Measurements from ENCODE around the gene NXN. TPM values are rescaled to one million over a fixed set of nuclear protein-coding genes. Genes with fewer than 3 reads are reported as not detected.
A peak's percentile ranks its signal among the peaks of the same experiment; 100 is the strongest.
"Not testable (repeated sequence)": the region's sequence is repeated elsewhere in the genome, so short reads cannot be mapped to it uniquely, and the experiment has no call there.

NXN gene
- total RNA-seq, 1 experiment from 2014 or later: not detected

DNA sequence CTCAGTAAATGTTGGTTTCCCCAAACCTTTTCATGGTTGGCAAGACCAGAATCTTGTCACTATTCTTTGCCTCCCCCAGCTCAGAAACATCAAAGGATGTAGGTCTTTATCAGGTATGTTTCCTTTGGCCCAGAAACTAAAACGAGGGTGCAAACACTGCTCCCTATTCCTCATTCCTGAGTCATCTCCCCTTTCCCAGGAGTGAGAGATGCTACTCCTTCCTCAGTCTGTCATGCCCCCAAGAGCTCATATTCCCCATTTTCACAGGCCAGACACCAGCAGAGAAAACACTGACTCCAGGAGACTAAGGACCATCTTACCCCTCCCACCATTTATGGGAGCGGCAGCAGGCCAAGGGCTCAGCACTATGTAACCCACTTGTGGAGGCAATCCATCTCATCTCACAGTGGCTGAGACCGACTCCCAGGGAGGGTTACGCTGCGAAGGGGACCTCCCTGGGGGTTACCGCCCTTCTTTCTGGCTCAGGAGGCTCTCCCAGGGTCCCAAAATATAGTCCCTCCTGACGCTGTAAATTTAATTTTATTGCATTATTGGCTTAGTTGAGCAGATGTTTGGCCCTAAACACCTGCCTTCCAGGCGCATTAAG lies 229.0 kb downstream of the NXN start:
- H3K9ac ChIP-seq (ENCODE audit: low read length): peak overlapping the region; percentile 97
- no peaks in the 10 kb centered on the region for H3K9me2 ChIP-seq (replicated peaks; ENCODE audit: insufficient read depth, low read length)
- peaks cover 15% of the 10 kb centered on the region for H3K9me3 ChIP-seq (ENCODE audit: low read length)
- no peak overlapping the region for H3K27ac ChIP-seq (ENCODE audit: low read length)
- H3K4me3 ChIP-seq (ENCODE audit: low read length): peak overlapping the region; percentile 89
- H2AFZ ChIP-seq (ENCODE audit: low read length): no peak overlapping the region
- H3K27me3 ChIP-seq (ENCODE audit: low read length): no peaks in the 10 kb centered on the region
- peak overlapping the region; percentile 95 for H3K4me2 ChIP-seq (ENCODE audit: low read depth, low read length, poor library complexity, severe bottlenecking)
- peaks cover 46% of the 10 kb centered on the region for H3K36me3 ChIP-seq (ENCODE audit: insufficient read depth, low read length)
- peaks cover 59% of the 10 kb centered on the region for H3K79me2 ChIP-seq (ENCODE audit: low read length)
- 0 out of 2 replicates have a peak, but pooled peaks cover 9% of the 10 kb centered on the region for H4K20me1 ChIP-seq (ENCODE audit: insufficient read depth, low read depth, low read length)
- H3K4me1 ChIP-seq (ENCODE audit: low read length): peaks cover 18% of the 10 kb centered on the region
- DNase-seq: no peak

DNA sequence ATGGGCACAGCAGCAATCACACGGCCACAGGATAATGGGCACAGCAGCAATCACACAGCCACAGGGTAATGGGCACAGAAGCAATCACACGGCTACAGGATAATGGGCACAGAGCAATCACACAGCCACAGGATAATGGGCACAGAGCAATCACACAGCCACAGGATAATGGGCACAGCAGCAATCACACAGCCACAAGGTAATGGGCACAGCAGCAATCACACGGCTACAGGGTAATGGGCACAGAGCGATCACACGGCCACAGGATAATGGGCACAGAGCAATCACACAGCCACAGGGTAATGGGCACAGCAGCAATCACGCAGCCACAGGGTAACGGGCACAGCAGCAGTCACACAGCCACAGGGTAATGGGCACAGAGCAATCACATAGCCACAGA lies 230.2 kb downstream of the NXN start:
- peaks cover 18% of the 10 kb centered on the region for H3K4me1 ChIP-seq (ENCODE audit: low read length)
- not testable (repeated sequence) for H4K20me1 ChIP-seq (ENCODE audit: insufficient read depth, low read depth, low read length); H2AFZ ChIP-seq (ENCODE audit: low read length); H3K9me2 ChIP-seq (replicated peaks; ENCODE audit: insufficient read depth, low read length); DNase-seq; H3K9ac ChIP-seq (ENCODE audit: low read length); H3K27me3 ChIP-seq (ENCODE audit: low read length); H3K4me2 ChIP-seq (ENCODE audit: low read depth, low read length, poor library complexity, severe bottlenecking); H3K4me3 ChIP-seq (ENCODE audit: low read length); H3K27ac ChIP-seq (ENCODE audit: low read length)
- H3K79me2 ChIP-seq (ENCODE audit: low read length): peaks cover 71% of the 10 kb centered on the region
- H3K36me3 ChIP-seq (ENCODE audit: insufficient read depth, low read length): peaks cover 57% of the 10 kb centered on the region
- peaks cover 15% of the 10 kb centered on the region for H3K9me3 ChIP-seq (ENCODE audit: low read length)

Small RNAs within 50 kb of the gene (small RNA-seq; reads per million reads assigned to genes)
- gene MIR3183: 0.12 reads per million

Other genes with a start within 250 kb of the NXN start
- 25.8 and 27.4 TPM in 2 replicates for gene TLCD3A, start 247.2 kb downstream of the NXN start, total RNA-seq (2014; rRNA removed; shearing (Covaris generic); ENCODE audit: low replicate concordance)
- 20.2 and 31.1 TPM in 2 replicates for gene GEMIN4, start 227.5 kb downstream of the NXN start, total RNA-seq (2014; rRNA removed; shearing (Covaris generic); ENCODE audit: low replicate concordance)
- 44.0 and 46.2 TPM in 2 replicates for gene GLOD4, start 197.5 kb downstream of the NXN start, total RNA-seq (2014; rRNA removed; shearing (Covaris generic); ENCODE audit: low replicate concordance)
- gene MRM3, start 197.4 kb downstream of the NXN start, total RNA-seq (2014; rRNA removed; shearing (Covaris generic); ENCODE audit: low replicate concordance): 11.9 and 17.5 TPM in 2 replicates
- gene TIMM22, start 17.4 kb upstream of the NXN start, total RNA-seq (2014; rRNA removed; shearing (Covaris generic); ENCODE audit: low replicate concordance): 4.7 and 7.2 TPM in 2 replicates
- gene ABR, start 200.2 kb upstream of the NXN start, total RNA-seq (2014; rRNA removed; shearing (Covaris generic); ENCODE audit: low replicate concordance): 113 and 165 TPM in 2 replicates